LNCAP (cell line): ENCODE measurements around the gene RAD50.

ENCODE experiments used
- CTCF ChIP-seq: fragments of 450-650 bp; IDR thresholded peaks from 2 replicates; pipeline ENCODE4 v1.5.1; 2017; ENCODE audit warnings: mild to moderate bottlenecking

RAD50 gene

GRCh38 chr5:132669966-132670882 lies 113.4 kb downstream of the RAD50 start:
- TF ChIP-seq CTCF, result no peak

- TF ChIP-seq CTCF, result no peak
Observed at GRCh38 chr5:132671000-132671399, 114.2 kb downstream of the RAD50 start.

- TF ChIP-seq CTCF, result no peak
Observed at GRCh38 chr5:132673488-132673887, 116.7 kb downstream of the RAD50 start.

- TF ChIP-seq CTCF, result no peak
Observed at GRCh38 chr5:132673939-132674630, 117.3 kb downstream of the RAD50 start, which contains the start of gene IL4. Gene IL4, plus strand, starts transcription at chr5:132673989. Its CDS starts 62 bp downstream, at chr5:132674051.

- TF ChIP-seq CTCF, result no peak
Observed at GRCh38 chr5:132674671-132675506, 118.1 kb downstream of the RAD50 start.

GRCh38 chr5:132675936-132676689 lies 119.3 kb downstream of the RAD50 start:
- no peak for TF ChIP-seq CTCF
